Activated CD4-positive, alpha-beta memory T cell treated with anti-CD3 and anti-CD28 coated beads for 36 hours (primary cell): ENCODE data around the gene ZNF483. TPM values are rescaled to one million over a fixed set of nuclear protein-coding genes. Genes with fewer than 3 reads are reported as not detected.
"Not testable (repeated sequence)": the region's sequence is repeated elsewhere in the genome, so short reads cannot be mapped to it uniquely, and the experiment has no call there.

Experiments used
- CTCF ChIA-PET: fragments of 350-600 bp; sonication (Branson Sonifier 250); formaldehyde crosslinking; loops from one replicate; lab custom pipeline; 2021; ENCODE audit warnings: antibody characterized with exemption, inconsistent platforms; lab: Charles Lee
- POLR2A ChIA-PET: fragments of 350-600 bp; sonication (Branson Sonifier 250); formaldehyde crosslinking; loops from one replicate; lab custom pipeline; 2021; ENCODE audit warnings: antibody characterized with exemption; lab: Charles Lee
- DNase-seq: peaks from one replicate; pipeline ENCODE4 v3.0.0-alpha.2; 2020
- H3K27ac Mint-ChIP-seq: one replicate; pipeline ENCODE4 v1.8.0; 2021; ENCODE audit warnings: mixed read lengths
- H3K27me3 Mint-ChIP-seq: one replicate; pipeline ENCODE4 v1.8.0; 2021; ENCODE audit warnings: mixed read lengths
- H3K36me3 Mint-ChIP-seq: one replicate; pipeline ENCODE4 v1.8.0; 2021; ENCODE audit warnings: mixed read lengths
- H3K4me1 Mint-ChIP-seq: one replicate; pipeline ENCODE4 v1.8.0; 2021; ENCODE audit warnings: low read depth, mixed read lengths
- H3K4me3 Mint-ChIP-seq: one replicate; pipeline ENCODE4 v1.8.0; 2021; ENCODE audit warnings: mild to moderate bottlenecking, mixed read lengths
- H3K9me3 Mint-ChIP-seq: one replicate; pipeline ENCODE4 v1.8.0; 2021; ENCODE audit warnings: mixed read lengths
- intact Hi-C: fragments of 100-400 bp; cut with micrococcal nuclease; formaldehyde crosslinking; loops from one replicate; pipeline ENCODE4 v1.15.1; 2023
- total RNA-seq, 2 experiments: library from RNA; stranded (reverse); gene quantifications; one replicate each; pipeline ENCODE4 v1.2.3, GENCODE V29; 2021

ZNF483 gene
- total RNA-seq: 1 to 10 TPM; 2.9 to 3.4 TPM

DNA sequence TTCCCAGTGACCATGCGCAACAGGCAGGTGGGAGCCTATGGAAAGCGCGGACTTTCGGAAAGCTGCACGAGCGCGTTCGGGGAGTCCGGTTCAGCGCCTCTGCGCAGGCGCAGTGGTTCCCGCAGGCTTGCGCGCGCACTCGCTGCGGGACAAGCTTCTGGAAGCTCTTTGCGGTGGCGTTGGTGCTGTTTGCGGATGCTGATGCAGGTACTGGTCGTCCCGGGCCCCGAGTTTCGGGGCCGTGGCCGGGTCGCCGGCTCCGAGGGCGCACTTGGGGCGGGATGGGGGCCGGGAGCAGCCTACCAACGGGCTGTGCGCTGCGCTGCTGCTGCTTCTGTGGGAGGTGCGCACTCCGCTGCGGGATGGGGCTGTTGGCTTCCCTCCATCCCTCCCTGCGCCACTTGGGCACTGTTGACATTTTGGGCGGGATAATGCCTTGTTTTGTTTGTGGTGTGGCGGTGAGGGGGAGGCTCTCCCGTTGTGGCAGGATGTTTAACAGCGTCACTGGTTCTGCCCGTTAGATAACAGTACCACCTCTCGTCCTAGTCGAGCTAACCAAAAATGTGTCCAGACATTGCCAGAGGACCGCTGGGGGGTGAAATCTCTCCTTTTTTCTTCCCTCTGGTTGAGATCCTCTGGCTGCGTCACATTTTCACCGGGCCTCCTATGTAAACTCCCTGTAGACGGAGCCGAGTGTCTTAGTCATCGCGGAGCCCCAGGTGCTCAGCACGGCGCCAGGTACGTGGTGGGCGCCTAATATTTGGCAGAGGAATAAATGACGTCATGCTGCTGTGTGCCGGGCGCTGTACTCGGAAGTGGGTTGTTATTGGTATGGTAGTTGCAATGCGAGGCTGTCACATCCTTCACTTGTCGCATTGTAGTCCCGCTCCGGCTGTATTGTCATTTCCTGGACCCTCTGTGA, at the start of gene ZNF483:
TSS of gene ZNF483 (plus strand) at position 124 of the 922 bp plus-strand sequence. CDS start 2,217 bp downstream, outside the sequence.
- H3K9me3 Mint-ChIP-seq: no peaks in the 10 kb centered on the region
- no peaks in the 10 kb centered on the region for H3K27me3 Mint-ChIP-seq
- H3K27ac Mint-ChIP-seq: peak within 1 kb of the TSS; percentile 72
- peaks cover 13% of the 10 kb centered on the region for H3K4me1 Mint-ChIP-seq
- POLR2A ChIA-PET: no interaction called here
- H3K4me3 Mint-ChIP-seq: peak within 1 kb of the TSS; percentile 88
- peaks cover 13% of the 10 kb centered on the region for H3K36me3 Mint-ChIP-seq
- CTCF ChIA-PET: no interaction called here
- DNase-seq: peak; percentile 73
- intact Hi-C loops: loop anchor here (1.0 to 5.0 kb wide), 3 partner anchors 43 to 809 kb away; partner anchors contain the start of gene DNAJC25

GRCh38 chr9:111475195-111475594, 49.8 kb upstream of the ZNF483 start:
- POLR2A ChIA-PET: no interaction called here
- DNase-seq: no peak
- H3K27ac Mint-ChIP-seq: no peak overlapping the region
- peaks cover 3% of the 10 kb centered on the region for H3K36me3 Mint-ChIP-seq
- peaks cover 47% of the 10 kb centered on the region for H3K4me1 Mint-ChIP-seq
- intact Hi-C loops: no loop called here
- no peak overlapping the region for H3K4me3 Mint-ChIP-seq
- no peaks in the 10 kb centered on the region for H3K27me3 Mint-ChIP-seq
- CTCF ChIA-PET: no interaction called here
- no peaks in the 10 kb centered on the region for H3K9me3 Mint-ChIP-seq

GRCh38 chr9:111477677-111478076, 47.3 kb upstream of the ZNF483 start:
- CTCF ChIA-PET: interaction anchor here (0.6 kb wide), 1 partner anchor 68 kb away, joined by 3 read pairs; no protein-coding TSS in a partner anchor
- POLR2A ChIA-PET: no interaction called here
- Mint-ChIP-seq H3K4me3 (no peak overlapping the region), H3K4me1 (peaks cover 55% of the 10 kb centered on the region), H3K9me3 (no peaks in the 10 kb centered on the region), H3K36me3 (peaks cover 4% of the 10 kb centered on the region), H3K27me3 (no peaks in the 10 kb centered on the region), H3K27ac (no peak overlapping the region)
- intact Hi-C loops: no loop called here
- no peak for DNase-seq

- intact Hi-C loops: loop anchor here (1.0 to 10.0 kb wide), 6 partner anchors 43 to 1507 kb away; partner anchors contain the start of genes TXN, UGCG and ZNF483
- H3K4me1 Mint-ChIP-seq: peaks cover 43% of the 10 kb centered on the region
- peak overlapping the region; percentile 81 for H3K27ac Mint-ChIP-seq
- no peak for DNase-seq
- H3K27me3 Mint-ChIP-seq: no peaks in the 10 kb centered on the region
- no peaks in the 10 kb centered on the region for H3K9me3 Mint-ChIP-seq
- peak overlapping the region; percentile 79 for H3K4me3 Mint-ChIP-seq
- ChIA-PET POLR2A (interaction anchor here (1.4 to 1.8 kb wide), 2 partner anchors 61 to 149 kb away, joined by 3 to 7 read pairs; partner anchors contain the start of gene DNAJC25), CTCF (no interaction called here)
- peaks cover 3% of the 10 kb centered on the region for H3K36me3 Mint-ChIP-seq
Measured at GRCh38 chr9:111481885-111482636, 42.9 kb upstream of the ZNF483 start.

- intact Hi-C loops: loop anchor here (1.0 to 10.0 kb wide), 7 partner anchors 42 to 1508 kb away; partner anchors contain the start of genes DNAJC25, TXN, UGCG and ZNF483
- CTCF ChIA-PET: no interaction called here
- H3K4me3 Mint-ChIP-seq: peak overlapping the region; percentile 79
Measured at GRCh38 chr9:111482694-111483438, 42.1 kb upstream of the ZNF483 start.

GRCh38 chr9:111483439-111483857, 41.5 kb upstream of the ZNF483 start:
- peak; percentile 62 for DNase-seq
- no peaks in the 10 kb centered on the region for H3K9me3 Mint-ChIP-seq
- H3K4me3 Mint-ChIP-seq: peak overlapping the region; percentile 37
- peaks cover 34% of the 10 kb centered on the region for H3K4me1 Mint-ChIP-seq
- H3K36me3 Mint-ChIP-seq: peaks cover 3% of the 10 kb centered on the region
- intact Hi-C loops: loop anchor here (1.0 to 10.0 kb wide), 5 partner anchors 148 to 1509 kb away; partner anchors contain the start of genes DNAJC25, TXN and UGCG
- no peak overlapping the region for H3K27ac Mint-ChIP-seq
- ChIA-PET CTCF (interaction anchor here (1.3 kb wide), 1 partner anchor 138 kb away, joined by 3 read pairs; no protein-coding TSS in a partner anchor), POLR2A (interaction anchor here (1.4 to 1.8 kb wide), 2 partner anchors 63 to 148 kb away, joined by 3 to 7 read pairs; partner anchors contain the start of gene DNAJC25)
- H3K27me3 Mint-ChIP-seq: no peaks in the 10 kb centered on the region

More at GRCh38 chr9:111482694-111483438, 42.1 kb upstream of the ZNF483 start:
- peaks cover 3% of the 10 kb centered on the region for H3K36me3 Mint-ChIP-seq
- H3K4me1 Mint-ChIP-seq: peaks cover 35% of the 10 kb centered on the region
- H3K27ac Mint-ChIP-seq: peak overlapping the region; percentile 81
- POLR2A ChIA-PET: interaction anchor here (1.4 to 1.8 kb wide), 2 partner anchors 62 to 148 kb away, joined by 3 to 7 read pairs; partner anchors contain the start of gene DNAJC25
- no peaks in the 10 kb centered on the region for H3K9me3 Mint-ChIP-seq
- H3K27me3 Mint-ChIP-seq: no peaks in the 10 kb centered on the region
- DNase-seq: peak; percentile 74

DNA sequence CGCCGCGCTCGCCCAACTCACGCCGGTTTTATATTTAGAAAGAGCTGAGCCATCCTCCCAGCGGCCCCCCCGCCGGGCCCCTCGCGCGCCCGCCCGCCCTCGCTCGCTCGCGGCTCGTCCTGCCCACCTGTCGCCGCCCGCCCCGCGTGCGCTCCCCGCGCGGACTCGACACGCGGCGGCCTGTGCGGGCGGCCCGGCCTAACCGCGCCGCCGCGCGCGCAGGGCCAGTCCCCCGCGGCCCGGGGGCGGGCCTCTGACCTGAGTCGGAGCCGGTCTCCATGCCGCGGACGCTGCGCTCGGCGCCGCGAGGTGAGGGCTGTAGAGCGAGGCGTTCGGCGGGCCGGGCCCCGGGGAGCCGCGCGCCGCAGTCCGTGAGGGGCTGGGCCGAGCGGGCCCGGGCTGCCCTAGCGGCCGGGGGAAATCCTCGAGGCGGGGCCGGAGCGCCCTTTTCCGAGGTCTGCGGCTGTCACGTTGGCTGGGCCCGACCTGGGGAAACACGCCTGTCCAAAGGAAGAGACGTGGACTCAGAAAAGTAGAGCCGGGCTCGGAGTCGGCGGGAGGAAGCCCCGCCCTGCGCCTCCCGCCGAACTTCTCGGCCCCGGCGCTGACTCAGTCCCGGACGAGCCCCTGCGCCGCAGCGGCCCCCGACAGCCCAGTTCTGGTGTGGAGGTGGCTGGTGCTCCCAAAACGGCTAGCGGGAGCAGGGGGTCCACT, 41.0 kb upstream of the ZNF483 start, which contains the start of gene ECPAS:
TSS of gene ECPAS (minus strand) at position 526 of the 714 bp plus-strand sequence. CDS start 11,465 bp downstream, outside the sequence.
- CTCF ChIA-PET: interaction anchor here (1.3 kb wide), 1 partner anchor 138 kb away, joined by 3 read pairs; no protein-coding TSS in a partner anchor
- no peaks in the 10 kb centered on the region for H3K9me3 Mint-ChIP-seq
- intact Hi-C loops: loop anchor here (1.0 to 10.0 kb wide), 6 partner anchors 147 to 1509 kb away; partner anchors contain the start of genes DNAJC25, TXN and UGCG
- H3K4me3 Mint-ChIP-seq: peak within 1 kb of the TSS; percentile 85
- peak within 1 kb of the TSS; percentile 87 for H3K27ac Mint-ChIP-seq
- peaks cover 3% of the 10 kb centered on the region for H3K36me3 Mint-ChIP-seq
- peak; percentile 80 for DNase-seq
- H3K4me1 Mint-ChIP-seq: peaks cover 30% of the 10 kb centered on the region
- POLR2A ChIA-PET: interaction anchor here (1.1 to 1.8 kb wide), 3 partner anchors 43 to 147 kb away, joined by 3 to 7 read pairs (median 3); partner anchors contain the start of gene DNAJC25
- no peaks in the 10 kb centered on the region for H3K27me3 Mint-ChIP-seq

DNA sequence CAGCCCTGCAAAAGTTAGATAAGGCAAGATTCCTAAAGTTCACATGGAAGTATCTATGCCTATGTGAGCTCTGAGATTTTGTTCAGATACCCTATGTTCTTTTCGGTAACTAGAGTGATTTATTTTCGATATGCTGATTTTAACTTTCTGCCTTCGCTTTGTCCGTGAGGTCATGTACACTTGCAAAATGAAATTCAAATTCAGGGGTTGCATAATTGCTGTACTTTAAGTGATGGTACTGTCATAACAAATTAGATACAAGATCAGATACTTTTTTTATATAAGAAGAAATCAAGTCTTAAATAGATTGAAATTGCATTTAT, 40.4 kb upstream of the ZNF483 start:
- POLR2A ChIA-PET: interaction anchor here (1.1 kb wide), 1 partner anchor 43 kb away, joined by 3 read pairs; no protein-coding TSS in a partner anchor
- peaks cover 3% of the 10 kb centered on the region for H3K36me3 Mint-ChIP-seq

DNA sequence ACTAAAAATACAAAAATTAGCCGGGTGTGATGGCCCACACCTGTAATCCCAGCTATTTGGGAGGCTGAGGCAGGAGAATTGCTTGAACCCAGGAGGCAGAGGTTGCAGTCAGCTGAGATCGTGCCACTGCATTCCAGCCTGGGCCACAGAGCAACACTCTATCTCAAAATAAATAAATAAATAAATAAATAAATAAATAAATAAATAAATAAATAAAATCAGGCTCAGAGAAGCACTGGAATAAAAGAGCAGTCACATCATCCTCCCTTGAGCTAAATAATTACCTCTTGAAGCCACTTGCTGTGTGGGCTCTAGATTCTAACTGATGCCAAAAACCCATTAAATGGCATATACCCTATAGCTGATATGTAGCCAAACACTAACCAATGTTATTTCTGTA, 27.8 kb upstream of the ZNF483 start:
- H3K27me3 Mint-ChIP-seq, H3K4me3 Mint-ChIP-seq, DNase-seq, H3K36me3 Mint-ChIP-seq, intact Hi-C loops, CTCF ChIA-PET, H3K9me3 Mint-ChIP-seq, H3K27ac Mint-ChIP-seq, POLR2A ChIA-PET, H3K4me1 Mint-ChIP-seq: not testable (repeated sequence)

More for the DNA sequence above, 40.4 kb upstream of the ZNF483 start:
- no peaks in the 10 kb centered on the region for H3K9me3 Mint-ChIP-seq
- H3K27ac Mint-ChIP-seq: peak overlapping the region; percentile 87
- H3K27me3 Mint-ChIP-seq: no peaks in the 10 kb centered on the region
- no peak for DNase-seq
- CTCF ChIA-PET: interaction anchor here (1.3 kb wide), 1 partner anchor 137 kb away, joined by 3 read pairs; no protein-coding TSS in a partner anchor
- intact Hi-C loops: loop anchor here (2.0 to 10.0 kb wide), 5 partner anchors 178 to 1510 kb away; partner anchors contain the start of genes TXN and UGCG
- H3K4me1 Mint-ChIP-seq: peaks cover 30% of the 10 kb centered on the region
- H3K4me3 Mint-ChIP-seq: peak overlapping the region; percentile 85

DNA sequence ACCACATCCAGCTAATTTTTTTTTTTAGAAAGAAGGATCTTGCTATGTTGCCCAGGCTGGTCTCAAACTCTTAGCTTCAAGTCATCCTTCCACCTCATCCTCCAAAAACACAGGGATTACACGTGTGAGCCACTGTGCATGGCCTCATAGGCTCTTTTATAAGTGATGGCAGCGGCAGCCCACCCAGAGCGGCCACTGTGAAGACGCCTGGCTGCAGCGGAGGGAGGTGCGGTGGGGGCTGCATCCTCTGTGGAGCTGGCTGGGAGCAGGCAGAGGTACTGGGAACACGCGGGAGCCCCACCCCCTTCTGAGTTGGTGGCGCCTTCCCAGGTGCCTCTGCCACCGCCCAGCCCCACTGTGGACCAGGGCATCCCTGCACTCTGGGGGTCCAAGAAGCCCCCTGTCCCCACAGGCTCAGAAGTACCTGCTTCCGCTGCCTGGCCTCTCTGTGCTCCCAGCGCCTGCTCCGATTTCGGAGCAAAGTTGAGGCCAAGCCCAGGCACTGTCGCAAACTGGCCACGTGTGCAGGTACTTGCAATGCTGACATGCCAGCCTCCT, 23.9 kb upstream of the ZNF483 start:
- no peaks in the 10 kb centered on the region for H3K4me1 Mint-ChIP-seq
- ChIA-PET CTCF (no interaction called here), POLR2A (no interaction called here)
- no peaks in the 10 kb centered on the region for H3K9me3 Mint-ChIP-seq
- intact Hi-C loops: no loop called here
- no peaks in the 10 kb centered on the region for H3K27me3 Mint-ChIP-seq
- DNase-seq: no peak
- no peaks in the 10 kb centered on the region for H3K36me3 Mint-ChIP-seq
- no peak overlapping the region for H3K4me3 Mint-ChIP-seq
- no peak overlapping the region for H3K27ac Mint-ChIP-seq
